Cerebellar nuclear complex (tissue), 1 donor: ENCODE measurements around the gene ZBTB8B.
A peak's percentile ranks its signal among the peaks of the same experiment; 100 is the strongest.
"Not testable (repeated sequence)": the region's sequence is repeated elsewhere in the genome, so short reads cannot be mapped to it uniquely, and the experiment has no call there.

Experiments used
- DNase-seq, 2 experiments: peaks; one replicate each; lab custom pipeline; 2025; lab: John Stamatoyannopoulos, UW

Gene ZBTB8B

DNA sequence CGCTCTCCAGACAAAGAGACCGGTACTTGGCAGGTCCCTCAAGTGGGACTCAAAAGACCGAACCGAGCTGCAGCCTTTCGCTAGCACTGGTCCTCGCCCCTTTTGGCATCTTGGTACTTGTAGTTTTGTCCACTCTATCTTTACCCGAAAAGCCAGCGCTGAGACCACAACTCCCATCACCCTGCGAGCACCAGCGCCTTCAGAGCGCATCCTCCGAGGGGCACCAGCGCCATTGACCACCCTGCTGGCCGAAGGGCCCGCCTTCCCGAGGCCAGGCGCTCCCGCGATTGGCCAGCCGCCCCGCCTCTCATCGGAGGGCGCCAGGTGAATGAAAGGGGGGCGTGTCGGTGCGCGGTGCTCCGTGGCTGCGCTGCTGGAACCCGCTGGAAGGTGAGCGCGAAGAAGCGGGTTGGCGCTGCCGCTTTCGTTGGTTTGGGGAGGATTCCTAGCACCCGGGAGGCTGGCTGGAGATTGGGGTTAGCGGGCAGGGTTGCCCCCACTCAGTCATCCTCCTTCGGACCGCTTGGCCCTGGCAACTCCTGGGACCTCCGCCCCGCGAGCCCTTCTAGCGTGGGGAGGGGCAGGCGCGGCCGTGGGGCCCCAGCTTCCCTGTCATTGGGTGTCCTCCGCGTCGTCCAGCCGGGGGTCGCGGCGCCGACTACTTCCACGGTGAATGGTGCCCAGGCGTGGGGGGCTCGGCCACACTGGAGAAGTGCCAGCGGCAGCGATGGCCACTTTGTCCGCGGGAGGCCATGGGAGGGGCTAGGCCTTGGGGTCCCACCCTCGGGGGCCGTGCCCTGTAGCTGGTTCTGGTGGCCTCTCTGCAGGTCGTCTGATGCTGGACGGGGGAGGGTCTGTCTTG is at the start of gene ZBTB8B:
Gene ZBTB8B (plus strand): TSS at position 357 of the 862 bp plus-strand sequence. CDS start 5,553 bp downstream, outside the sequence.
- peak; percentile 86 to 99 for DNase-seq

- DNase-seq, result no peak
Measured at GRCh38 chr1:32421775-32422174, 43.1 kb upstream of the ZBTB8B start.

DNA sequence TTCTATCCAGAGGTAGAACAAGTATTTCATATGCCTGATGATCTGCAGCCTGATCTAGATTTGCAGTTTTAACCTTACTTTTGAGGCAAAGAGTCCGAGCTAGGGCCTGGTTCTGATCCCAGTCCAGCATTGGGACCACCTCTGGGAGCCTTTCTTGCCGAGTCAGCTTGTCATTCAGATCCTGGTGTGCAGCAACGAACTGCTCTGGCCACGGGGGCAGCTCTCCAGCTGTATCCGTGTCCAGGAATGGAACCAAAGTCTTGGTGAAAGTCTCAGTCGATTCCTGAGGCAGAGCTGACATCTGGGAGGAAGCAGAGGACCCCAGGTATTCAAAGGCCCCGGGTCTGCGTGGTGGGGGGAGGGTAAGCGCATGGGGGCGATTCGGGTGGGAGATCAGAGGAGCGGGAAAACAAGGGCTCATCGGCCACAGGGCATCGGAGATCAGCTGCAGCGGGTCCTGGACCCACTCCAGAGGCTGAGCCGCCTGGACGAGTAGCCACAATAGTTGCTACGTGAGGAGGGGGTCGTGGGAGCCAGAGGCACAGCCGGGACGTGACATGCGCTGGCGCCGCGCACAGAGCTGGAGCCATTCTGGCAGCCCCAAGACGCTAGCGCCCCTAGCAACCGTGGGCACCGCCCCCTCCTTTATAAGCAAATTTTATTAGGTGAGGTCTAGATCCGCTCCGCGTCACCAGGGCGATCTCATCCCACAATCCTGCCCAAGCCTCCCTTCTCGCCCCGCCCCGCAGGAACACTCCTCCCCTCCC is 38.2 kb upstream of the ZBTB8B start:
- DNase-seq, result no peak

DNA sequence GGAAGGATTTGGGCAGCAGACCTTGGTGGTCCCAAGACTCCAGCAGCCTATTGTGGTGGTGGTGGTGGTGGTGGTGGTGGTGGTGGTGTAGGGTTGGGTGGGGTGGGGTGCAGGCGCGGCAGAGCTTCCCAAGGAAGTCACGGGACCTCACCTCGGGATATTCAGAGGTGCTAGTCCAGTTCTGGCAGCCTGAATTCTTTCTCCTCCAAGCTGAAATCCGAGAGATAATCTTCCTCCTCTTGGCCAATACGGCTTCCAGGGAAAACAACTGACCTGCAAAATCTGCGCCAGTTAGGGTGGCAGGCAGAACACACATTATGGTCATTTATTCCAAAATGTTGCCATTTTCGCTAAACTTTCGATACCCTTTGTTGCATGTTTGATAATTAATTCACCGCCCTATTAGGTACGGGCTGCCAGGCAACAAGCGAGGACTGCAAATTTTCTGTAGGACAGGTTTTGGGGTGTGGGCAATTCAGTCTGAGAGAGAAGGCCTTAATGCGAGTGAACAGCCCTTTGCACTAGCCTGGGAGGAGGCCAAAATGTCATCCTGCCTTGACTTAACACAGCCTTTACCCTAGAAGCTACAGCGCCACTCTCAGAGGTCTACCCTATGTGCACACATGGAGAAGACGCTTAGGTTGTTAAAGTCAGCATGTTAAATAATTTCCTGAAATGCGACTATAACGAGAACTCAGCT is 37.5 kb upstream of the ZBTB8B start:
- no peak for DNase-seq

DNA sequence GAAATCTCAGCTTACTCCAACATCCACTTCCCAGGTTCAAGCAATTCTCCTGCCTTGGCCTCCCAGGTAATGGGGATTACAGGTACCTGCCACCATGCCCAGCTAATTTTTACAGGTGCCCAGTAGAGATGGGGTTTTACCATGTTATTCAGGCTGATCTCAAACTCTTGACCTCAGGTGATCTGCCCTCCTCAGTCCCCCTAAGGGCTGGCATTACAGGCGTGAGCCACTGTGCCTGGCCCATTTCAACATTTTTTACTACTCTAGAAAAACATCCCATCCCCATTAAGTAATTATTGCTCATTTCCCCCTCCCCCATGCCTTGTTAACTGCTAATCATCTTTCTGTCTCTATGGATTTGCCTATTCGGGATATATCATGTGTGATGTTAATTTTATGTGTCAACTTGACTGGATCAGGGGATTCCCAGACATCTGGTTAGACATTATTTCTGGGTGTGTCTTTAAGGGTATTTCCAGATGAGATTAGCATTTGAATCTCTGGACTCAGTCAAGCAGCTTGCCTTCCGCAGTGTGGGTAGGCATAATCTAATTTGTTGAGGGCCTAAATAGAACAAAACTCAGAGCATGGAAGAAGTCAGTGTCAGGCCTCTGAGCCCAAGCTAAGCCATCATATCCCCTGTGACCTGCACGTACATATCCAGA is 33.0 kb upstream of the ZBTB8B start:
- DNase-seq, result no peak

- no peak for DNase-seq
Measured at GRCh38 chr1:32438136-32438535, 26.7 kb upstream of the ZBTB8B start.

GRCh38 chr1:32438777-32439176 is 26.1 kb upstream of the ZBTB8B start:
- not testable (repeated sequence) for DNase-seq

GRCh38 chr1:32441467-32441866 is 23.4 kb upstream of the ZBTB8B start:
- not testable (repeated sequence) for DNase-seq

DNA sequence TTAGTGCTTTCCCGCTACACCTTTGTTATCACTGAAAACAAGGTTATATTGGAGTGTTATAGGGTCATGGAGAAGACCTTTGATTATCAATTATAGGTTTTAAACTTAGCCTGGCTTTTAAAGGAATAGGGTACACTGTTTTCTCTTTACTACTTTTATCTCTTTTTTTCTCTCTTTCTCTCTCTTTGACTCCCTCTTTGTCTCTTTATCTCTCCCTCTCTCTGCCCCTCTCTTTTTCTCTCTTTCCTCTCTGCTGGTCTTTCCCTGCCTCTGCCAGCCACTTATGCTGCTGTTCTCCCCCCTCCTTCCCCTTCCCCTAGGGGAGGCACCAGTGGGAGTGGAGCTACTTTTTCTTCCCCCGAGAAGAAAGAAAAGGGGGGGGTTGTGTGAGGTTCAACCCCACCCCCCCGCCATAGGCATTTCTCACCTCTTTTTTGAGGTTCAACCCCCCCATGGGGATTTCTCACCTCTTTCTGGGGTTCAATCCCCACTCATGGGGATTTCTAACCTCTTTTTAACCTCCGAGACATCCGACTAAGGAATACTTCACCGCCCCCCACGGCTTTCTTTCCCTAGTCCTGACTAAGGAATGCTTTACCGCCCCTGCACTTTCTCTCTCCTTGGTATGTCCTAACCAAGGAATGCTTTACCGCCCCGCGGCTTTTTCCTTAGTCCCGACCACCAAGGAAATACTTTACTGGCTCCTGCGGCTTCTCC is 17.2 kb upstream of the ZBTB8B start:
- DNase-seq, result no peak

- DNase-seq, result peak in 1 of 2 experiments; percentile 68
Measured at GRCh38 chr1:32448186-32448772, 16.6 kb upstream of the ZBTB8B start.

GRCh38 chr1:32448773-32449456 is 16.0 kb upstream of the ZBTB8B start:
- no peak for DNase-seq

DNA sequence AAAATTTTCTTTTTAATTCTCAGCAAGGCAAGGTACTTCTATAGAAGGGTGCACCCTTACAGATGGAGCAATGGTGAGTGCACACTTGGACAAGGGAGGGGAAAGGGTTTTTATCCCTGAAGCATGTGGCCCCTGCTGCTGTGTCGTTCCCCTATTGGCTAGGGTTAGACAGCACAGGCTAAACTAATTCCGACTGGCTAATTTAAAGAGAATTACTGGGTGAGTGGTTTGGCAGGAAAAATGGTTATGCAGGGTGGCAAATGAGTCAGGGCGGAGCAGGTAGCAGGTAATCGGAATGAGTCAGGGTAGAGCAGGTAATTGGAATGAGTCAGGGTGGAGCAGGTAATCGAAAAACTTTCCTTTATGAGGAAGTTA is 15.4 kb upstream of the ZBTB8B start:
- not testable (repeated sequence) for DNase-seq

GRCh38 chr1:32454726-32455125 is 10.1 kb upstream of the ZBTB8B start:
- DNase-seq, result no peak

- no peak for DNase-seq
Measured at GRCh38 chr1:32455958-32456357, 8.9 kb upstream of the ZBTB8B start.

DNA sequence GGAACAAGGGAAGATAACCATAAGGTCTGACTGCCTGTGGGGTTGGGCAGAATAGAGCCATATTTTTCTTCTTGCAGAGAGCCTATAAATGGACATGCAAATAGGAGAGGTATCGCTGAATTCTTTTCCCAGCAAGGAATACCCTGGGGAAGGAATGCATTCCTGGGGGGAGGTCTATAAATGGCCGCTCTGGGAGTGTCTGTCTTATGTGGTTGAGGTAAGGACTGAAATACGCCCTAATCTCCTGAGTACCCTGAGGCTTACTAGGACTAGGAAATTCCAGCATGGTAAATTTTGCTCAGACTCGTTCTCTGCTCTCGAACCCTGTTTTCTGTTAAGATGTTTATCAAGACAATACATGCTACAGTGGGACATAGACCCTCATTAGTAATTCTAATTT is 6.1 kb upstream of the ZBTB8B start:
- DNase-seq, result not testable (repeated sequence)

DNA sequence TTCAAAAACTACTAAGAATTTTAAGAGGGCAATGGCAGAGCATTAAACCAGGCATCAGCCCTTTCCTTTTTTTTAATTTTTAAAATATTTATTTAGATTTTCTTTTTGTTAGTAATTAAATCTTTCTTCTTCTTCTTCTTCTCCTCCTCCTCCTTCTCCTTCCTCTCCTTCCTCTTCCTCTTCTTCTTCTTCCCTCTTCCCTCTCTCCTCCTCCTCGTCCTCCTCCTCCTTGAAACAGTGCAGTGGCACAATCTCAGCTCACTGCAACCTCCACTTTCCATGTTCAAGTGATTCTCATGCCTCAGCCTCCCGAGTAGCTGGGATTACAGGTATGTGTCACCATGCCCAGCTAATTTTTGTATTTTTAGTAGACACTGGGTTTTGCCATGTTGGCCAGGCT is 1.9 kb upstream of the ZBTB8B start:
- not testable (repeated sequence) for DNase-seq

- no peak for DNase-seq
Measured at GRCh38 chr1:32464191-32464715, 619 bp upstream of the ZBTB8B start.

DNA sequence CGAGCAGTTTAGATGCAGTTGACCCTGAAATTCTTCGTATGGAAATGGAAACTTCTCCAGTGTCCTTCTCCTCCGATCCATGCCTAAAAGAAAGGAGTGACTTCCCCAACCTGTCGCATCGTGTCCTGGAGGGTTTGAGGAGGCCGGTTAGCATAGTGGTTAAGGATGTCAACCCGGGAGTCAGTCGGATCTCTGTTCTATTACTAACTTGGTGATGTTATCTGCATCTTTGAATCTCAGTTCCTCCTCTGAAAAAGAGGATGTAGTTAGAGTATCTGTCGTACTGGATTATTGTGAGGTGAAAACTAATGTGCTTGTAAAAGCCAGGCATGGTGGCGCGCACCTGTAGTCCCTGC is 684 bp downstream of the ZBTB8B start:
- DNase-seq, result no peak

DNA sequence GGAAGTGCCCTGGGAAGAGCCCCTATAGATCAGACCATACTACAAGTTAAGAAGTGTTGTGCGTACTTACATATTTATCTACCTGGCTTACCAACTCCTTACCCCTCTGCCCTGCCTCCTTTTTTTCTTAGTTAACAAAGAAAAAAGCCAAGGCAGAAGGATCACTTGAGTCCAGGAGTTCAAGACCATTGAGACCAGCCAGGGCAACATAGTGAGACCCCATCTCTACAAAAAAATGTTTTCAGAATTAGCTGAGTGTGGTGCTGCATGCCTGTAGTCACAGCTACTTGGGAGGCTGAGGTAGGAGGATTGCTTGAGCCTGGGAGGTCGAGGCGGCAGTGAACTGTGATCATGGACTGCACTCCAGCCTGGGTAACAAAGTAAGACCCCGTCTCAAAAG is 1.9 kb downstream of the ZBTB8B start:
- no peak for DNase-seq

DNA sequence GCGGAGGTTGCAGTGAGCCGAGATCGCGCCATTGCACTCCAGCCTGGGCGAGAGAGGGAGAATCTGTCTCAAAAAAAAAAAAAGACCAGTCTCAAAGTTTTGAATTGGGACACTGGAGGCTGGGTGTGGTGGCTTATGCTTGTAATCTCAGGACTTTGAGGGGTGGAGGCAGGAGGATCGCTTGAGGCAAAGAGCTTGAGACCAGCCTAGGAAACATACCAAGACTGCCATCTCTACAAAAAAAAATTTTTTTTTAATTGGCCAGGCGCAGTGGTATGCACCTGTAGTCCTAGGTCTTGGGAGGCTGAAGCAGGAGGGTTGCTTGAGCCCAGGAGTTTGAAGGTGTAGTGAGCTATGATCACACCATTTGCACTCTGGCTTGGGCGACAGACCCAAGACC is 3.9 kb downstream of the ZBTB8B start:
- no peak for DNase-seq
